Gastroesophageal sphincter (tissue), 4 donors: ENCODE data around the gene BRD4. TPM values are rescaled to one million over a fixed set of nuclear protein-coding genes. Genes with fewer than 3 reads are reported as not detected.

ENCODE experiments used
- ATAC-seq: fragments of 150-250 bp; one replicate; pipeline ENCODE4 v1.9.1; 2016; ENCODE audit warnings: mild to moderate bottlenecking, moderate library complexity
- H3K27ac ChIP-seq, 4 donors: fragments of 200-600 bp; sonication (generic) in 3 of 4; 1 replicate in 3 of 4; 2 replicates in 1 of 4; pipeline ENCODE4 v1.5.1; 2016 to 2019
- H3K27me3 ChIP-seq: fragments of 200-600 bp; sonication (generic); one replicate; pipeline ENCODE4 v1.5.1; 2019
- H3K36me3 ChIP-seq, 2 donors: fragments of 200-600 bp; sonication (generic); one replicate each; pipeline ENCODE4 v1.5.1; 2019; ENCODE audit warnings: control low read depth in 1 of 2
- H3K4me1 ChIP-seq, 3 donors: fragments of 200-600 bp; sonication (generic); 1 replicate in 2 of 3; 2 replicates in 1 of 3; pipeline ENCODE4 v1.5.1; 2016 to 2019; ENCODE audit warnings: control low read depth in 2 of 3
- H3K4me3 ChIP-seq, 2 donors: fragments of 200-600 bp; sonication (generic); one replicate each; pipeline ENCODE4 v1.5.1; 2019; ENCODE audit warnings: mild to moderate bottlenecking in 1 of 2, moderate library complexity in 1 of 2
- H3K9me3 ChIP-seq, 3 donors: fragments of 200-600 bp; sonication (generic); one replicate each; pipeline ENCODE4 v1.5.1; 2017 to 2019; ENCODE audit warnings: control low read depth in 2 of 3
- CTCF ChIP-seq, 4 experiments: fragments of 200-600 bp in 2 of 4; fragments of 450-650 bp in 2 of 4; sonication (generic) in 1 of 4; IDR thresholded peaks; one replicate each; pipeline ENCODE4 v1.5.1; 2017 to 2019; ENCODE audit warnings: antibody characterized with exemption in 4 of 4, mild to moderate bottlenecking in 2 of 4, moderate library complexity in 2 of 4
- EP300 ChIP-seq: sonication (generic); formaldehyde crosslinking; IDR thresholded peaks from one replicate; pipeline ENCODE4 v1.6.1; 2017; ENCODE audit warnings: antibody characterized with exemption, mild to moderate bottlenecking
- POLR2A ChIP-seq, 2 donors: fragments of 450-650 bp; IDR thresholded peaks; one replicate each; pipeline ENCODE4 v1.6.1; 2017; ENCODE audit warnings: antibody characterized with exemption in 2 of 2, mild to moderate bottlenecking in 2 of 2, moderate library complexity in 1 of 2
- POLR2AphosphoS5 ChIP-seq: sonication (generic); formaldehyde crosslinking; IDR thresholded peaks from one replicate; pipeline ENCODE4 v1.6.1; 2017; ENCODE audit warnings: antibody characterized with exemption
- WGBS, 2 donors: methylation state at CpG; one replicate each; pipeline ENCODE4 v1.1.5; 2018; ENCODE audit warnings: low coverage in 1 of 2; 5-methylcytosine and 5-hydroxymethylcytosine counted together
- total RNA-seq, 4 donors: library from RNA; depleted of rRNA; stranded (reverse); fragments of >200 nt; gene quantifications; one replicate each; pipeline ENCODE4 v1.1.0, GENCODE V29; 2016

Gene BRD4
- total RNA-seq, 4 donors from 2014 or later = 29.6 to 49.3 (median 34.4) TPM

DNA sequence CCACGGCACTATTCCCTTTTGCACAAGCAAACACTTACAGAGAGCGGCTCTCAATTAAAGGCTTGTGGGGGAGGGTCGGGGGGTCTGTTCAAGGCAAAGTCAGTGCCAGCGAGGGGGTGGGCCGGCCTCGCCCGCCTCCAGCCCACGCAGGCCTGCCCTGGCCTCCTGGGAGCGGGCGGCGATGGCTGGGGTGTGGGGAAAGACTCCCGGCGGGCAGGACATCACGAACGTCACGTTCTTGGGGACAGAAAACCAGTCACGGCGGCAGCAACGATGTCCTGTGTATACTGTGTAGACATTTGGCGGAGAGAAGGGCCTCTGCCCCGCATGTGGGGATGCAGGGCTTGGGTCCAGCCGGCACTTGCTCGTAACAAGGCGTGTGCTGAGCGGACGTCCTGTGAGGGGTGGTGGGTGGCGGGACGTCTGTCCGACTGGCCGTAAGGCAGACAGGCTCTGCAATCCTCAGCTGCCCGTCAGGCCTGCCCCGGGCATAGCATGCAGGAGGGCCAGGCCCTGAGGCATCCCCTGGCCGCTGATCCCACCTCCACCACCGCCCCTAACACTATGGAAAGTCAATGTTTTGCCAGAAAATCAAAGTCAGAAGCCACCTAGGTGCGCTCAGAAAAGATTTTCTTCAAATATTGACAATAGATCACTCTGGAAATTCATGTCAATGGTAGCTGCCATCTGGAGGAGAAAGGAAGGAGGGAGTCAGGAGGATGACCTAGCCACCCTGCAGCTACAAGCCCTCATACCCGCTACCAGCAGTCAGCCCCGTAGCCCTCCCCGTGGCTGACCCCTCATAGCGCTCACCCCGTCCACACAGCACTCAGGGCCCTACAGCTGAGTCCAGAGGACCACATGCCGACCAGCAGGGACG lies 94.3 kb downstream of the BRD4 start:
- peaks cover 0 to 84% of the 10 kb centered on the region in 2 donors for H3K36me3 ChIP-seq
- 89 to 93% methylated on average over 3 to 12 of the region's 42 CpGs for WGBS, 2 donors
- peak overlapping the region in 1 of 4 donors; percentile 12 for H3K27ac ChIP-seq
- peaks cover 5% of the 10 kb centered on the region for H3K27me3 ChIP-seq
- TF ChIP-seq POLR2AphosphoS5 = no peak
- TF ChIP-seq CTCF (IDR thresholded peaks at IDR 0.05) = no peak
- no peak for TF ChIP-seq POLR2A (IDR thresholded peaks at IDR 0.05)
- TF ChIP-seq EP300 = no peak
- H3K9me3 ChIP-seq = no peaks in the 10 kb centered on the region
- H3K4me3 ChIP-seq = no peak overlapping the region
- no peak for ATAC-seq
- peaks cover 0 to 19% (median 0%) of the 10 kb centered on the region in 3 donors for H3K4me1 ChIP-seq

DNA sequence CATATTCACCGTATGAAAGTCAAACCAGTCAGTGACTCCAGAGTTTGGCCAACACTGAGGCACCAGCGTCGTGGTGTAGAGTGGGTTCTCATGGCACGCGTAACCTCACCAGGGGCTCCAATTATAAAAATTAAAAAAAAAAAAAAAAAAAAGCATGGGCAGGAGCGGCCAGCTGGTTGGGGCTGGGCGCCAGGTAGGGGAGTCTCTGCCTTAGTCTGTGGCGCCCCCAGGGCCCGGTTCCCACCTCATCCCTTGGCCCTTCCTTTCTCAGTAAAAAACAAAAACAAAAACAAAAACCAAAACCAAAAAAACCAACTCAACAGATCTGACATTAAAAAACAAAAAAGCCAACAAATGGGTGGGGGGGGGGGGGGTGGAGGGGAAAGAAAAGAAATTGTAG lies 95.5 kb downstream of the BRD4 start:
- Histone ChIP-seq H3K36me3 (peaks cover 0 to 73% of the 10 kb centered on the region in 2 donors), H3K9me3 (no peaks in the 10 kb centered on the region)

DNA sequence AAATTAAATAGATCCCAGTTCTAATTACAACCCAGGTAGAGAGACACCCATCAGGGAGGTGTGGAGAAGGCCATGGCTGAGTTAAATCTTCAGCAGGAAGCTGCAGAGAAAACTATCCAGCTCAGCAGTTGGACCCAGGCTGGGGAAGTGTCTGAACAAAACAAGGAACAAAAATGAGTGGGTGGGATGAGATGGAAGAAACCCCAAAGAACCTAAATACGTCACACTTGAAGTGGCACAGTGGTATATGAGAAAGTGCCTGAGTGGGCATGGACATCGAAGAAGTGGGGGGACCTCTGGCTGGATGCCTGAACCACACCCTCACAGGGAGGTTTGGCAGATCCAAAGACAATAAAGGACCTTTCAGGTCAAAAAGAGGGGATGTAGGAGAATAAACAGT lies 96.6 kb downstream of the BRD4 start:
- TF ChIP-seq POLR2A (IDR thresholded peaks at IDR 0.05) = no peak
- no peak for TF ChIP-seq EP300
- no peak for TF ChIP-seq POLR2AphosphoS5
- no peak for TF ChIP-seq CTCF (IDR thresholded peaks at IDR 0.05)
- Histone ChIP-seq H3K27ac (no peak overlapping the region), H3K4me1 (peaks cover 0 to 29% (median 5%) of the 10 kb centered on the region in 3 donors), H3K9me3 (no peaks in the 10 kb centered on the region), H3K4me3 (no peak overlapping the region), H3K36me3 (peaks cover 0 to 62% of the 10 kb centered on the region in 2 donors), H3K27me3 (peaks cover 27% of the 10 kb centered on the region)
- no peak for ATAC-seq
- 61 to 67% methylated on average over 2 of the region's 2 CpGs for WGBS, 2 donors

More for the DNA sequence above, 95.5 kb downstream of the BRD4 start:
- Histone ChIP-seq H3K27me3 (peaks cover 16% of the 10 kb centered on the region), H3K4me1 (peaks cover 0 to 30% (median 5%) of the 10 kb centered on the region in 3 donors), H3K4me3 (no peak overlapping the region), H3K27ac (no peak overlapping the region)
- ATAC-seq = no peak
- TF ChIP-seq POLR2AphosphoS5 = no peak
- no peak for TF ChIP-seq EP300
- TF ChIP-seq POLR2A (IDR thresholded peaks at IDR 0.05) = no peak
- no peak for TF ChIP-seq CTCF (IDR thresholded peaks at IDR 0.05)
- WGBS, 2 donors = 89 to 100% methylated on average over 3 to 5 of the region's 9 CpGs

- no peak overlapping the region for H3K4me3 ChIP-seq
- H3K4me1 ChIP-seq = peaks cover 0 to 26% (median 5%) of the 10 kb centered on the region in 3 donors
- no peak for ATAC-seq
- TF ChIP-seq CTCF (IDR thresholded peaks at IDR 0.05) = no peak
- TF ChIP-seq EP300 = no peak
- no peak for TF ChIP-seq POLR2AphosphoS5
- TF ChIP-seq POLR2A (IDR thresholded peaks at IDR 0.05) = no peak
- peaks cover 0 to 50% of the 10 kb centered on the region in 2 donors for H3K36me3 ChIP-seq
- H3K27me3 ChIP-seq = peaks cover 37% of the 10 kb centered on the region
- 57 to 70% methylated on average over 6 to 9 of the region's 10 CpGs for WGBS, 2 donors
- no peak overlapping the region for H3K27ac ChIP-seq
- H3K9me3 ChIP-seq = no peaks in the 10 kb centered on the region
Observed at GRCh38 chr19:15234431-15235130, 97.8 kb downstream of the BRD4 start.
